ENCODE data around the gene ATP6V0E1.

GRCh38 chr5:172941067-172941516 is 42.5 kb upstream of the ATP6V0E1 start:
- TF ChIP-seq GATA2 (IDR thresholded peaks at IDR 0.05; ENCODE audit: low read depth, low read length): no peak
- TF ChIP-seq GATA3 (IDR thresholded peaks at IDR 0.05; ENCODE audit: low read depth, low read length): no peak
